HG03025 (cell line): Measurements from ENCODE around the gene POLR2H.

Source experiments
- ATAC-seq: cut with Tn5 transposase; IDR thresholded peaks from one replicate; pipeline ENCODE4 v1.9.1; 2021; ENCODE audit warnings: mild to moderate bottlenecking, moderate library complexity; ENCODE audit not compliant: unreplicated experiment, low FRiP score

POLR2H gene

DNA sequence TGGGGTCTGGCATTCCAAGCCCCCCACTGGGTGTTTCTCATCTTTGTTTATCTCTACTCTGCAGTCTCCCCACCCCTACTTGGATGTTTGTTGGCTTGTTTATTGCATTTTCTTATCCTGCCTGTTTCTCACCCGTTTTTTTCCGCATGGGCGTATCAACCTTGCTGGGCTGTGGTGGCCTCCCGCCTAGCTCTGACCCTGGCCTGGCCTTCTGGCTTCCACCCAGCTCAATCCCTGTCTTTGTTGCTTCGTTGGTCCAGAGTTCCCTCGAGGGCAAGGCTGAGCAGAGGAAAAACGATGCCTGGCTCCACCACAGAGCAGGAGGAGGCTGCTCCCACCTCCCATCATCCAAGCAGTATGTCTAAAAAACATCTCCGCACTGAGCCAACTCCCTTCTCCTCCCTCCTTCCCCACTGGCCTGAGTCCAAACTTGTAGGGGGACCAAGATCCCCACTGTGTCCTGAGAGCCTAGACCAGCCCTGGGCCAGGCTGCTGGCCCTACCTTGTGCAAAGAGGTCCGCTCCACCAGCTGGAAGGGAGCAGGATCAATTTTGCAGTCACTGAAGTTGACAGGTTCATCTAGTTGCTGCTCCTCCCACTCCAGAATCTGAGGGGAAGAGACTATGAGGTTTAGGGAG is 9.9 kb upstream of the POLR2H start:
- ATAC-seq: no peak

DNA sequence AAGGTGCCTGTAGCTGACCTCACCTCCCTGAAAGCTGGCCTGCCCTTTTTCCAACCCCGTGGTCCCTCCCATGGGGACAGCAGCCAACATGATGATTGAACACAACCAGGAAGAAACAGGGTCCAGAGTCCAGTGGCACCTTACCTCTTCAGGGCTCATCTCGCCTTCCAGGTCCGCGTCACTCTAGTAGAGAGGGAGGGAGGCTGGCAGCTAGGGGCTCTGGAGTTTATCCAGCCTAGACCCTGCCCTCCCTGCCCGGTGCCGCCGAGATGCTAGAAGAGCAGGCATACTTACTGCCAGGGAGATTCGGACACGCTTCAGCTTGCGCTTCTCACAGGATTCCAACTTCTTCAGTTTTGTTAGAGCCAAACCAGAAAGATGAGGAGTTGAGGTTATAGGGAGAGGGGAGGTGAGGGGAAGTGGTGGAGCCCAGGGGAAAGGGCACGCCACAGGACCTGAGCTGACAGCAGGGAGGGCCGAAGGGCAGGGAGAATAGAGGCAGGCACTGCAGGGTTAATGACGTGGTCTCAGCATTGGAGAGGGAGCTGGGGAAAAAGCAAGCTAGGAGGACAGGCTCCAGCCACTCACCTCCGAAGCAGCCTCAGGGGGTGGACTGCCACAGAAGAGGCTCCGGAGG is 9.2 kb upstream of the POLR2H start:
- ATAC-seq: no peak

DNA sequence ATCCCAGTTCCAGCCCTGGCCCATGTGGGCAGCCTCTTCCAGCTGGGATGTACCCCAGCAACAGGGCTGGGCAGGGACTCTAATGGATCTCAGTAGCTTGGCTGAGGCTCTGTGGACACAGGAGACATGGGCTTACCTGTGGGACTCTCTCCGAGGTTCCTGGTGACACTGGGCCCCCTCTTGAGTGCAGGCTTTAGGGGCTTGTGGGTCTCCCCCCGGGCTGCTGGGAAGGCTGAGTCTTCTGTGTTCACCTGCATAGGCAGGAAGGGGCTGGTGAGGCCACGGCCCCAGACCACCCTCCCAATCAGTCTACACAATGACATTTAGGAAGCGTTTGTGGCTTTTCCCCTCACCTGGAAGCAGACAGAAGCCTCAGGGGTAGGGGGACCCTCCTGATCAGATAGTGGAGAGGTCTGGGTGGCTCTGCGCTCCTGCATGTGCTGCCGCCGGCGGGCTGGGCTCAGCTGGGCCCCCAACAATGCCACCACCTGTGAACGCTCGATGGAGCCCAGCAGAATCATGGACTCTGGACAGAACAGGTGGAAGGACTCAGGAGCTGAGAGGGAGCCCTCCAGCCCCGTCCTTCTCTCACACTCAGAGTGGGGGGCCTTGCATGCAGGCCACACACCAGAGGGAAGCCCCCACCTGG is 8.5 kb upstream of the POLR2H start:
- ATAC-seq: no peak

DNA sequence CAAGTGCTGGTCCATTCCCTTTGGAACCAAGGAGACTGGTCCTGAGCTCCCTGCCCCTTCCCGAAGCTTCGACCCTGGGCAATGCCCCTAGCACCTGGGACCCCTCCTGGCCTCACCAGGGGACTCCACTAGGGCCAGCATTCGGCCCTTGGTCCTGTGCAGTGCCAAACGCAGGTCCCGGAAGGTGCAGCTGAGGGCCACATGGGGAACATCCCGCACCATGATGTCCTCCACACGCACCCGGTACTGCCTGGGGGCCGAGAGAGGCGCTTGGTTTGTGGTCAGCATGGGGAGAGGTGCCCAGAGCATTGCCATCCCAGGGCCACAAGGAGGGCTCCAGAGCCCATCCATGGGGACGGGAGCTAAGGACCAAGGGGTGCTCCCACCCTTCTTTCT is 8.0 kb upstream of the POLR2H start:
- no peak for ATAC-seq

DNA sequence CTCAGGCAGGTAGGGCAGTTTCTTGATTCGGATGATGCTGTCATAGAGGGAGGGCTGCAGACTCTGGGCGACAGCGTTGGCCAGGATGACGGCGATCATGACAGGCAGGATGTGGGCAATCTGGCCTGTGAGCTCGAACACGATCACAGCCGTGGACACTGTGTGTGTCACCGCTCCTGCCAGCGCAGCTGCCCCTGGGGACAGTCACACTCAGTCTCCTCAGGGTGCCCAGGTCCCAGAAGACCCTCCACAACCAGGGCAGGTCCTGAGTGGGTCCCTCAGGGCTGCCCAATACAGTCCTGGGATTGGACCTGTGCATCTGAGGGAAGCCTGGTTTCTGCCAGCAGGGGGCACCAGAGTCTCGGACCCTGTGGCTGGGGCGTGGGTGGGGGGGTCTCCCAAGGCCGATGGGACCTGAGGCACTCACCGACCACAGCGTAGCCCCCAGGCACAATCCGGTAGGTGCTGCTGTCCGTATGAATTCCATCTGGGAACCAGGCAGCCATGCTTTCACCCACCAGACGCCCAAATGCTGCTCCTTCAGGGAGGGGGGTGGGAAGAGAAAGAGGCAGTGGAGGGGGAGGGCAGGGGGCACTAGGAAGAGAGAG is 7.3 kb upstream of the POLR2H start:
- ATAC-seq: no peak

DNA sequence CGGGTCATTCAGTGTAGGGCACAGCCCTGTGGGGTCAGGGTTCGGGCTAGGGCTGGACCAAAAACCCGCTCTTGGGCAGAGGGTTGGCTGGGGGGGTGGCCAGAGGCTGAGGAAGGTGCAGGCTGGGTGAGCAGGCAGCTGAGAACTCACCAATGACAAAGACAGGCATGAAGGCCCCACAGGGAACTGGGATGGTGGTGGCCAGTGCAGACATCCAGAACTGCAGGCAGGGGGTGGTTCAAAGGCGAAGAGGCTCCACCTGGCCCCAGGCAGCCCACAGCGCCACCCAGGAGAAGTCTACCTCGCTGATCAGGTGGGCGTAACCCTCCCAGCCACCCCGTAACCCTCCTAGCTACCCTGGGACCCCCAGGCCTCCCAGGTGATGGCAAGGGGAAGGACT is 6.8 kb upstream of the POLR2H start:
- ATAC-seq: no peak

DNA sequence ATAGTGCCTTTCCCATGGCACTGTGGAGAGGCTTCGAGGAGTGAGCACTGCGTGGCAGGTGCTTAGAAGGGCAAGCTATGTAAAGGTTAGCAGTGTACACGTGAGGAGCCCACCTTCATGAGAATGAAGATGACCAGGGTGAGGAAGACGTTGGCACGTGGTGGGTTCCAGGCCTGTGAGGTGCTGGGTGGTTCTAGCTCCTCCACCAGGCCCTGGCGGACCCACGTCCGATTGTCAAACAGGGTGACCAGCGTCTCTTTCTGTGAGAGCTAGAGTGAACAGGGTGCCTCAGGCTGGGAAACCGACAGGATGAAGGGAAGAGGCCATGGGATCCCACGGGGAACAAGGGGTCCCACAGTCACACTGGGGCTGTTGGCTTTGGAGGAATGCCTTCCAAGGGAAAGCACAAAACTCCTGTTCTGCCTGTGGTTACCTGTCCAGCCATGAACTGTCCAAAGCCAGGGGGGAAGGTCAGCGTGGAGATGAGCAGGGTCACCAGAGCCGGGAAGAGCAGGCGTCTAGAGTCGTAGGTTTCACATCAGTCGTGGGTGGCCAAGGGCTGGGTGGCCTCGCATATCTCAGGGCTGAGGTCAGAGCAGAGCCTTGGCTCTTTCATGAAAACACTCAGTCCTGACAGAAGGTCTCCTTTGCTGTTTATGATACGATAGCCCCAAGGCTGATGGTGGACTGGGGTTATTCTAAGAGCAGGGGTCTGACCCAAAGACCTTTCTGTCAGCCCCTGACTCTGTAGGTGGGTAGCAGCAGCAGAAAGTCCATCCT is 6.1 kb upstream of the POLR2H start:
- ATAC-seq: no peak

- ATAC-seq: no peak
Observed at GRCh38 chr3:184357248-184358123, 4.0 kb upstream of the POLR2H start.

GRCh38 chr3:184358124-184358767 is 3.3 kb upstream of the POLR2H start:
- ATAC-seq: no peak

DNA sequence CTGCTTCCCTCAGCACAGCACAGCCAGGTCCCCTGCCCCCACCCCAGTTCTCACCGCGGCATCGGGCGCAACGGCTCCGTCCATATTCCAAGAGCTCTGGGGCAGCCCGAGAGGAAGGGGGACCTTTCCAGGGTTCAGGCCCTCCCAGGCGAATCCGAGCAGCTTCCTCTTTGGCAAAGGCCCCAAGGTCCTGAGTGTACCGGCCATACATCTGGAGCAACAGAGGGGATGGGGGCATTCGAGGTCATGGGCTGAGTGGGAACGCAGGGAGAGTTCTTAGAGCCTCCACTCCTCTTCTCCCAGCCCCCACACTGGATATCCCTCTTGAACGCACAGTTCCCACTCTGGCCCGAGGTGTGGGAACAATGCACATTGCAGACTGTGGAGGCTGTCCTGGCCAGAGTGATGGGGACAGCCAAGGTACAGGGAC is 2.6 kb upstream of the POLR2H start:
- ATAC-seq: no peak

DNA sequence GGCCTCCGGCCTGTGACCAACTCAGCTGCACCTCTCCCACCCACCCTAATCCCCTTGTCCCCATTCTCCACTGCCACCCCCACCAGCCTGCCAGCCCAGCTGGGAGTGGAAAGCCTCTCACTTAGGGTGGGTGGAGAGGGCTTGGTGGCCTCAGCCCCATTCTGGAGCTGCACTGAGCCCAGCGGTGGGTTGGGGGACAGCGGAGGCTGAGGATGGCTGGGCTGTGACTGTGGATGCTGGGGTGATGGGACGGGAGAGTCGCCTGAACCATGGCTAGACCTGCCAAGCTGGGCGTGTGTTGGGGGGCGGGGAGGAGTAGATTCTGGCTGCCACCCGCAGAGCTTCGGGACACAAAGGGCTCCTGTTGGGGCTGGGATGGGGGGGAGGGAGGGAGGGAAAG is 1.9 kb upstream of the POLR2H start:
- no peak for ATAC-seq

- no peak for ATAC-seq
Observed at GRCh38 chr3:184360070-184360928, 1.2 kb upstream of the POLR2H start.

GRCh38 chr3:184360929-184361531 is 480 bp upstream of the POLR2H start:
- no peak for ATAC-seq

GRCh38 chr3:184361932-184362667 is 590 bp downstream of the POLR2H start:
- peak; percentile 17 for ATAC-seq

DNA sequence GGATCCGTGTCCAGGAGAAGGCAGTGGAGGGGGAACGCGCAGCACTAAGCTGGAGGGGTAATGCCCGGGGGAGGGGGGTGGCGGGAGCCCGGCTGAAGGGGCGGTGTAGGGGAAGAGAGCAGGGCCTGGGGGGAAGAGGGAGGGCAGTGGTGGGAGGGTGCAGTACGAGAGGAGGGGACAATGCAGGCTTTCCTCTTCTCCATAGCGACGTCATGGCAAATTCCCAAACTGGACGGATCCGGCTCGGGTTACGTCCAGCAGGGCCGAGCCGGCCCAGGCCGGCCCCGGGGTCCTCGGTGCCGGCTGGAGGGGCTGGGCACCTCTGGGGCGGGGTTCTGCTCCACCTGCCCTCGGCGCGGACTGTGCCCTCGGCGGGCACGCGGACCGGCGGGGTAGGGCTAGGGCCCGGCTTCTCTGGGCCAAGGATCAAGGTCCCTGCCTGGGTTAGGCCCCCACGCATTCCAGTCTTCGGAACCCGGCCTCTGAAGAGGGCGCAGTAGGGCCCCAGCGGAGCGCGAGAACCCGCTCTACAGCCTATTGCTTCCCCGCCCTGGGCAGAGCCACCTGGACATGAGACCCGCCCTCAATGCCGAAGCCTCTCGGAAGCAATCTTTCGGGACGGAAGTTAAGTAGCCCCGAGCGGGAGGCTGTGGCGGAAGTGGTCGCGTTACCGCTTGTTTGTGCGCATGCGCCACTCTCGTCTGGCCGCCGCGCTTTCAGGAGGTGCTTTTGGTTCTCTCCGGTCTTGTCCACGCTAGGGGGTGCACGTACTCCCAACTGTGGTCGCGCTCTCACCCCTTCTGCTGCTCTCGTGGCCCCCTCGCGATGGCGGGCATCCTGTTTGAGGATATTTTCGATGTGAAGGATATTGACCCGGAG is 1.4 kb downstream of the POLR2H start:
- ATAC-seq: peak; percentile 77

DNA sequence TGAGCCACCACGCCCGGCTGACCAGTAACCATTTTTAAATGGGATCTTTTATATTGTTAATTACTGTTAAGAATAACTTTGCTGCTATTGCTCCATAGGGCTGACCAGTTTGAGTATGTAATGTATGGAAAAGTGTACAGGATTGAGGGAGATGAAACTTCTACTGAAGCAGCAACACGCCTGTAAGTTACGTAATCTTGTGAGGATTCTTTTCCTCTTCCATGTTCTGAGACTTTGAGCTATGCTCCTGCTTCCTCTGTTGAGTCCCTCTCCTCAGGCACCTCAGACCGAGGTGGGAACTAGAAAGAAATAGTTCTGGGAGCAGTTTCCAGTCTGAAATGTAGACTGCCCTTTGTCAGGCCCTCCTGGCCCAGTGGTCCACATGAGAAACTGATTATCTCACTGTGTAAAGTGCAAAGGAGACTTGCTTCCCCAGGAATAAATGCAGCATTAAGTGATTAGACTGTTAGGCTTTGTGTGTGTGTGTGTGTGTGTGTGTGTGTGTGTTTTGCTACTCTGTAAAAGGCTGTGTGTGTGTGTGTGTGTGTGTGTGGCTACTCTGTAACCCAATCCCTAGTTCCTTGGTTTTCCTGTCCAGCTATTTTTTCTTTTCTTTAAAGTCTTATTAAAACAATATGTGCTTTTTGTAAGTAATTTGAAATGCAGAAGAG is 5.2 kb downstream of the POLR2H start:
- ATAC-seq: no peak
